Suprapubic skin (tissue), 3 donors: ENCODE measurements around the gene SBSN.

ENCODE experiments used
- EP300 ChIP-seq: sonication (generic); formaldehyde crosslinking; IDR thresholded peaks from one replicate; pipeline ENCODE4 v1.6.1; 2017; ENCODE audit warnings: antibody characterized with exemption
- POLR2A ChIP-seq, 2 donors: fragments of 450-650 bp; IDR thresholded peaks; one replicate each; pipeline ENCODE4 v1.6.1; 2017; ENCODE audit warnings: antibody characterized with exemption in 2 of 2, mild to moderate bottlenecking in 2 of 2, moderate library complexity in 2 of 2
- TF ChIP-seq, protein P1 (sequence below), 2 donors: fragments of 200-600 bp in 1 of 2; fragments of 450-650 bp in 1 of 2; sonication (generic) in 1 of 2; IDR thresholded peaks; one replicate each; pipeline ENCODE4 v1.5.1; 2016 to 2019; ENCODE audit warnings: antibody characterized with exemption in 2 of 2, mild to moderate bottlenecking in 1 of 2, moderate library complexity in 1 of 2

GRCh38 chr19:35546532-35546931 is 18.4 kb upstream of the SBSN start:
- TF ChIP-seq, protein P1, sequence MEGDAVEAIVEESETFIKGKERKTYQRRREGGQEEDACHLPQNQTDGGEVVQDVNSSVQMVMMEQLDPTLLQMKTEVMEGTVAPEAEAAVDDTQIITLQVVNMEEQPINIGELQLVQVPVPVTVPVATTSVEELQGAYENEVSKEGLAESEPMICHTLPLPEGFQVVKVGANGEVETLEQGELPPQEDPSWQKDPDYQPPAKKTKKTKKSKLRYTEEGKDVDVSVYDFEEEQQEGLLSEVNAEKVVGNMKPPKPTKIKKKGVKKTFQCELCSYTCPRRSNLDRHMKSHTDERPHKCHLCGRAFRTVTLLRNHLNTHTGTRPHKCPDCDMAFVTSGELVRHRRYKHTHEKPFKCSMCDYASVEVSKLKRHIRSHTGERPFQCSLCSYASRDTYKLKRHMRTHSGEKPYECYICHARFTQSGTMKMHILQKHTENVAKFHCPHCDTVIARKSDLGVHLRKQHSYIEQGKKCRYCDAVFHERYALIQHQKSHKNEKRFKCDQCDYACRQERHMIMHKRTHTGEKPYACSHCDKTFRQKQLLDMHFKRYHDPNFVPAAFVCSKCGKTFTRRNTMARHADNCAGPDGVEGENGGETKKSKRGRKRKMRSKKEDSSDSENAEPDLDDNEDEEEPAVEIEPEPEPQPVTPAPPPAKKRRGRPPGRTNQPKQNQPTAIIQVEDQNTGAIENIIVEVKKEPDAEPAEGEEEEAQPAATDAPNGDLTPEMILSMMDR (IDR thresholded peaks at IDR 0.05) = no peak
- TF ChIP-seq POLR2A (IDR thresholded peaks at IDR 0.05) = no peak
- TF ChIP-seq EP300 = no peak
